Esophagus squamous epithelium (tissue), 4 donors: Measurements from ENCODE around the gene WDR31.

Experiments used
- CTCF ChIP-seq, 6 experiments: fragments of 450-650 bp in 4 of 6; fragments of 200-600 bp in 2 of 6; sonication (generic) in 2 of 6; IDR thresholded peaks; one replicate each; pipeline ENCODE4 v1.5.1; 2016 to 2019; ENCODE audit warnings: antibody characterized with exemption in 6 of 6, mild to moderate bottlenecking in 4 of 6, moderate library complexity in 4 of 6
- POLR2A ChIP-seq, 4 donors: fragments of 450-650 bp; IDR thresholded peaks; one replicate each; pipeline ENCODE4 v1.6.1; 2017; ENCODE audit warnings: antibody characterized with exemption in 4 of 4, mild to moderate bottlenecking in 4 of 4, moderate library complexity in 3 of 4

GRCh38 chr9:113373256-113373655, 33.2 kb upstream of the WDR31 start:
- TF ChIP-seq CTCF (IDR thresholded peaks at IDR 0.05) (no peak), POLR2A (IDR thresholded peaks at IDR 0.05) (no peak)
